Lower leg skin (tissue), 3 donors: ENCODE measurements around the gene MRPS11.

Experiments used
- POLR2A ChIP-seq, 2 donors: fragments of 450-650 bp; IDR thresholded peaks; one replicate each; pipeline ENCODE4 v1.6.1; 2016 to 2017; ENCODE audit warnings: antibody characterized with exemption in 2 of 2, mild to moderate bottlenecking in 1 of 2, moderate library complexity in 1 of 2
- TF ChIP-seq, protein P1 (sequence below), 3 donors: fragments of 450-650 bp; IDR thresholded peaks; one replicate each; pipeline ENCODE4 v1.5.1; 2016; ENCODE audit warnings: antibody characterized with exemption in 3 of 3, mild to moderate bottlenecking in 3 of 3, moderate library complexity in 2 of 3

DNA sequence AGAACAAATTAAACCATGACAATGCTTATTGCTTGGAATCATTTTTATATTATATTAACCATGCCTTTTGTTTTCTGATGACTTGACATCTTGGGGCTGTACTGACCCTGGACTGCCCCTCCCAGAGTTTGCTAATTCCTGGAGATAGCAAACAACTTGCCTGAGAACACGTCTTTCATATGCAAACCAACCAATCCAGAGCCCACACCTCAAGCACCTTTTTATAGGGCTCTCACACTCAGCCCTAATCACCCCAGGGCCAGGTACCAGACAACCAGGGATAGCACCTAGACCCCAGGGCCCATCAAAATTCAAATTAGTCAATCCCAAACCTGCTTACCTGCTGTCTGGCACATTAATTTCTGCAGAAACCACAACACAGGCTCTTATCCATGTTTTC, 36.9 kb downstream of the MRPS11 start:
- TF ChIP-seq, protein P1, sequence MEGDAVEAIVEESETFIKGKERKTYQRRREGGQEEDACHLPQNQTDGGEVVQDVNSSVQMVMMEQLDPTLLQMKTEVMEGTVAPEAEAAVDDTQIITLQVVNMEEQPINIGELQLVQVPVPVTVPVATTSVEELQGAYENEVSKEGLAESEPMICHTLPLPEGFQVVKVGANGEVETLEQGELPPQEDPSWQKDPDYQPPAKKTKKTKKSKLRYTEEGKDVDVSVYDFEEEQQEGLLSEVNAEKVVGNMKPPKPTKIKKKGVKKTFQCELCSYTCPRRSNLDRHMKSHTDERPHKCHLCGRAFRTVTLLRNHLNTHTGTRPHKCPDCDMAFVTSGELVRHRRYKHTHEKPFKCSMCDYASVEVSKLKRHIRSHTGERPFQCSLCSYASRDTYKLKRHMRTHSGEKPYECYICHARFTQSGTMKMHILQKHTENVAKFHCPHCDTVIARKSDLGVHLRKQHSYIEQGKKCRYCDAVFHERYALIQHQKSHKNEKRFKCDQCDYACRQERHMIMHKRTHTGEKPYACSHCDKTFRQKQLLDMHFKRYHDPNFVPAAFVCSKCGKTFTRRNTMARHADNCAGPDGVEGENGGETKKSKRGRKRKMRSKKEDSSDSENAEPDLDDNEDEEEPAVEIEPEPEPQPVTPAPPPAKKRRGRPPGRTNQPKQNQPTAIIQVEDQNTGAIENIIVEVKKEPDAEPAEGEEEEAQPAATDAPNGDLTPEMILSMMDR (IDR thresholded peaks at IDR 0.05), result no peak
- no peak for TF ChIP-seq POLR2A (IDR thresholded peaks at IDR 0.05)
